ENCODE results near the gene TSPAN32.
"Not testable (repeated sequence)": the region's sequence is repeated elsewhere in the genome, so short reads cannot be mapped to it uniquely, and the experiment has no call there.

Gene TSPAN32

DNA sequence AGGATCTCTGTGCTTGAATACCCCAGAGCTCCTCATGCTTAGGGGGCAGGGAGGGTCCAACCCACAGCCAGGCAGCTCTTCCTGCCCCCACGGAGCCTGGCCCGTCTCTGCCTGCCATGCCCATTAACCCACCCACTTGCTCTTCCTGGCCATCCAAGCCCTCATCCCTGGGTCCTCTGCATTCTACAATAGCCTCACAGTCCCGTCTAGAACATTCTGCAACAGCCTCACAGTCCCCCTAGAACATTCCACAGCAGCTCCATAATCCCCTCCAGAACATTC is 15.1 kb downstream of the TSPAN32 start:
- no peak for DNase-seq

DNA sequence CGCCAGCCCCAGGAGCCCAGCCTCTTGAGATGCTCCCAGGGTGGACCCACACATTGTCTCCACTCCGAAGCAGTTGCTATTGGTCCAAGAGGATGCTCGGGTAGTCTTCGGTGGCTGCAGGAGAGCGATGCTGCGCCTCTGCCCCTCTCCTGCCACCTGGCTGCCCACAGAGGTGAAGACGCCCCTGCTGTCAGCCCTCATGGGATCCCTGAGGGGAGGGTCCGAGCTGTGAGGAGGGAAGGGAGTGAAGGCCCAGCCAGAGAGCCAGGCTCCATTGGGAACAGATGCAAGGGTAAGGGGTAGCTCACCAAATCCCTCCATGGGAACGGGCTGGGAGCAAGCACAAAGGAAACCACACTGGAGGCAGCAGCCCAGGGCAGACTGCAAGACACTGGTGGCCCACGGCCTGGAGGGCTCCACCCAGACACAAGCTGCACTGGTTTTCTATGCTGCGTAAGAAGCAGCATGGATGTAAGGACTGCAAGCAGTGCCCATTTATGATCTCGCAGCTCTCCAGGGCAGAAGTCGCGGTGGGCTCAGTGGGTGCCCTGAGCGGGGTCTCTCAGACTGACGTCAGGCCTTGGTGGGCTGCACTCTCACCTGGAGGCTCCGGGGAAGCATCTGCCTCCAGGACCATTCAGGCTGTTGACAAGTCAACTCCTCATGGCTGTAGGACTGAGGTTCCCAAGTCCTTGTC is 15.7 kb downstream of the TSPAN32 start:
- peak; percentile 42 for DNase-seq

DNA sequence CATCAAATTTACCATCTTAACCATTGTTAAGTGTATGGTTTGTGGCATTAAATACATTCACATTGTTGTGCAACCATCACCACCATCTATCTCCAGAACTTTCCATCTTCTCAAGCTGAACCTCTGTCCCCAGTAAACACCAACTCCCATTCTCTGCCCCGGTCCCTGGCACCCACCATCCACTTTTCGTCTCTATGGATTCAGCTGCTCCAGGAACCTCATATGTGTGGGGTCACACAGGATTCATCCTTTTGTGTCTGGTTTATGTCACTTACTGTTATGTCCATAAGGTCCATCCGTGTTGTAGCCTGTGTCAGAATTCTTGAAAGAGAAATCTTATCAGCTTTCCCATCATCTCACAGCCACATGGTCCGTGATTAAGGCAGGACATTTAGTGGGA is 16.3 kb downstream of the TSPAN32 start:
- peak; percentile 4 for DNase-seq

DNA sequence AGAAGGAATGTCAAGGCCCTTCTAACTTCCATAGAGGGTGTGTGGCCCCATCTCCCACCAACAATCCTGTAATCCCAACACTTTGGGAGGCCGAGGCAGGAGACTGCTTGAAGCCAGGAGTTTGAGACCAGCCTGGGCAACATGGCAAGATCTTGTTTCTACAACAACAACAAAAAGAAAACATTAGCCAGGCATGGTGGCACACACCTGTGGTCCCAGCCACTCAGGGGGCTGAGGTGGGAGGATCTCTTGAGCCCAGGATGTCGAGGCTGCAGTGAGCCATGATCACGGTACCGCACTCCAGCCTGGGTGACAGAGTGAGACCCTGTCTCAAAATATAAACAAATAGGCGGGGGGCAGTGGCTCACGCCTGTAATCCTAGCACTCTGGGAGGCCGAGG is 16.9 kb downstream of the TSPAN32 start:
- peak; percentile 23 for DNase-seq

DNA sequence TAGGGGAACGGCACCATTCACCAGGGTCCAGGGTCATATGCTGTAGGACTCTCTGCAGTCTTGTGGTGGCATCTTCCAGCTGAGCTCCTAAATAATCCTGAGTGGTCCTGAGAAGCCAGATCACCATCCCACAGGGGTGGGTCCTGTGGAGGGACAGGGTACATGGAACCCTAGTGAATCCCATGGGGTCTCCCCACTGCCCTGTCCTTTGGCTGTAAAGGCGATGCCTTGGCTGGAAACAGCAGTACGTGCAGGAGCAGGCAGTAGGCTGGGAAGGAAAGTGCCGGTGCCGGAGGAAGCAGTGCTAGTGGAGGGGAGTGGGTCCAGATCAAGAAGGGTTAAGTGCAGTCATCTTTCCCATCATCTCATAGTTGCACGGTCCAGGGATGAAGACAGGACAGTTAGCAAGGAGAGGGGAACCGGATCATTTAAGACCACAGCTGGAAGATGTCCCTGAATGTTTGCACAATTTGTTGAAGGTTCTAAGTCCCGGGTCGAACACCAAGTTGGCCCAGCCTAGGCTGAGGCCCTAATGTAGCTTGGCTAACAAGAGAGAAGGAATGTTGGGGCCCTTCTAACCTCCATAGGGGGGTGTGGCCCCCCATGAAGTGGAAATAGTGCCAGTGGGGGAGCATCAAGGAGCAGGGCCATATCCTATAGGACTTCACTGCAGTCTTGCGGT is 18.1 kb downstream of the TSPAN32 start:
- DNase-seq: peak; percentile 40

DNA sequence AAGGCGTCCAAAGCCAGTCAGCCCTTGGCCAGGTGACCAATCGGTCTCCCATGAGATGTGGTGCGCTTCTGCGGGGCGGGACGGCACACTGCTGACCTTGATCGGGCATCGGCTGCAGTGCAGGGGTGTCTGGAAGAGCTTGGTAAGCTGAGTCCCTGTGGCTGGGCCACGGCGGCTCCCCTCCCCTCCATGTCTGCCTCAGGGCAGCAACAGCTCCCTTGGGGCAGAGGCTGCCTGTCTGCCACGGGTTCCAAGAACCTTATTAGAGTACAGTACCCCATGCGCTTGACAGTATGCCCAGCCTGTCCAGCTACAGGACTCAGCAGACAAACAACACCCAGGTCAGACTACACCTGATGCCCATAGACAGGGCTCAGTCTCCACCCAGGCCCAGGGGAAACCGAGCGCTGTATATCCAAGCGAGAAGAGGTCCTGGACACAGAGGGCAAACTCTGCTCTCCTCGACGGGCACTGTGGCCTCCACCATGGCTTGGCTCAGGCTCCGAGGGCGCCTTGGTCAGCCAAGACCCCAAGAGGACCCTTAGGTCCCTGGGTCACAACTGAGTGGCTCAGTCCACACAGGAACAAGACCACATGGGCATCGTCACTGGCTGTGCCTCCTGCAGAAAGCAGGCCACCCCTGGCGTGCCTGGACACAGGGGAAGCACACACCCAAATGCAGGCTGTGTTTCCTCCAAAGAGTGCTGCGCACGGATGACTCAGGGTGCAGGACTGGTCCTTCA is 18.9 kb downstream of the TSPAN32 start:
- DNase-seq: peak; percentile 35

DNA sequence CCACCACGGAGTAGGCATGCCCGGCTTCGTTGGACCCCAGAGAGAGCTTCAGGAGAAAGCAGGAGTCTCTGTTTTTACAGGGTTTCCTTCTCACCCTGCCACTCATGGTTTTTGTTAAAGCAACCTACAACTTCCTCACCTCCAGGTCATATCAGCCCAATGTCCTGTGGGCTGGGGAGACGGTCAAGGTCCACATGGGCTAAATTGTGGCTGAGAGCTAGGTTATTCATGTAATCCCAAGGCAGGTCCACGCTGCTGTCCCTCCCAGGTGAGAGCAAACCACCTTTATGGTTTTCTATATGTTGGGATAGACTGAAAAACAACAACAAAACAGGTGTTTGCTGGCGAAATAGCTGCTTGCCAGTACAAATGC is 19.5 kb downstream of the TSPAN32 start:
- DNase-seq: peak; percentile 4

DNA sequence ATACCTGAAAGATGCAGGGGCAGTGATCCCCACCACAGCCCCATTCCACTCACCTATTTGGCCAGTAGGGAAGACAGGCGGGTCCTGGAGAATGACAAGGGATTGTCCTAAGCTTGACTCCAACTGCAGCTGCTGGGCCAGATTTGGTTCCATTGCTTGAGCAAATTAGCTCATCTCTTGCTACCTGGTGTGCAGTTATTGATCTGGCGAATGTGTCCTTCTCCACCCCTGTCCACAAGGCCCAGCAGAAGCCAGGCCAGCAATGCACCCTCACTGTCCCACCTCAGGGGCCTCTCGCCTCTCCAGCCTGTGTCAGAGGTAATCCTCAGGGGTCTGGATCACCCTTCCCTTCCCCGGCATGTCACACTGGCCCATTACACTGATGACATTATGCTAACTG is 23.3 kb downstream of the TSPAN32 start:
- peak; percentile 6 for DNase-seq

DNA sequence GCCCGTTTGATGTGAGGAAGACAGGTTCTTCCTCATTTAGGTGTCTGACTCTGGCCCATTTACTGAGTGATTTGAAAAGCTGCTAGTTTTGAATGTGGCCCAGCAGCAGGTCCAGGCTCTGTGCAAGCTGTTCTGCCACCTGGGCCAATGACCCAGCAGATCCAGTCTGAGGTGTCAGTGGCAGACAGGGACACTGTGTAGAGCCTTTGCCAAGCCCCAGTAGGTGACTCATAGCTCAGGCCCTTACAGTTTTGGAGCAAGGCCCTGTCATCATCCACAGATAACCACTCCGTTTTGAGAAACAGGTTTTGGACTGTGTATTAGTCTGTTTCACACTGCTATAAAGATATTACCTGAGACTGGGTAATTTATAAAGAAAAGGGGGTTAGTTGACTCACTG is 23.9 kb downstream of the TSPAN32 start:
- peak; percentile 15 for DNase-seq

DNA sequence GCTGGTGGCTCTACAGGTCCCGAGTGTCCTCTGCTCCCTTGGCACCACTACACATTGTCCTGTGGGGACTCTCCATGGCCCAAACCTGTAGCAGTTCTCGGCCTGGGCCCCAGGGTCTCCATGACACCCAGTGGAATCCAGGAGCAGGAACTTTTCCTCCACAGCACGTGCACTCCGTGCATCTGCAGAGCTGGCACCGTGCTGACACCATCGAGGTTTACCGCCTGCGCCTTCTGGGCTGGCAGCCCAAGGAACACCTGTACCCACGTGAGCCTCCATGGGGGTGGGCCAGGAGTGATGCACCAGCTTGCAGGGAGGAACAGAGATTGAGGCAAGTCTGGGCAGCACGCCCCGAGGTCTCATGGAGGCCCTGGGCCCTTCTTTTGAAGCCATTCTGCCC is 25.2 kb downstream of the TSPAN32 start:
- peak; percentile 15 for DNase-seq

DNA sequence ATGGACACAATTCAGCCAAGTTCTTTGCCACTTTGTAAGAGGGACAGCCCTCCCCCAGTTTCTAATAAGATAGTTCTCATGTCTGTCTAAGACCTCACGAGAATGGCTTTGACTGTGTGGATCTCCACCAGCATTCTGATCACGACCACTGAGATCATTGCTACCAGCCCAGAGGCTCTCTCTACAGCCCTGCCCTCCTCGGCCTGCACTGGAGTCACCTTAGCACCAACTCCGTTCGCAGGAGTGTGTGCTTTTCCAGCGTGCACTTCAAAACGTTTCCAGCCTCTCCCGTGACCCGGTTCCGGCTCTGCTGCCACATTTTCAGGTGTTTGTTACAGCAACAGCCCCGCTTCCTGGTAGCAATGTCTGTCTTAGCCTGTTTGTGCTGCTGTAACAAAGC is 26.2 kb downstream of the TSPAN32 start:
- peak; percentile 6 for DNase-seq

DNA sequence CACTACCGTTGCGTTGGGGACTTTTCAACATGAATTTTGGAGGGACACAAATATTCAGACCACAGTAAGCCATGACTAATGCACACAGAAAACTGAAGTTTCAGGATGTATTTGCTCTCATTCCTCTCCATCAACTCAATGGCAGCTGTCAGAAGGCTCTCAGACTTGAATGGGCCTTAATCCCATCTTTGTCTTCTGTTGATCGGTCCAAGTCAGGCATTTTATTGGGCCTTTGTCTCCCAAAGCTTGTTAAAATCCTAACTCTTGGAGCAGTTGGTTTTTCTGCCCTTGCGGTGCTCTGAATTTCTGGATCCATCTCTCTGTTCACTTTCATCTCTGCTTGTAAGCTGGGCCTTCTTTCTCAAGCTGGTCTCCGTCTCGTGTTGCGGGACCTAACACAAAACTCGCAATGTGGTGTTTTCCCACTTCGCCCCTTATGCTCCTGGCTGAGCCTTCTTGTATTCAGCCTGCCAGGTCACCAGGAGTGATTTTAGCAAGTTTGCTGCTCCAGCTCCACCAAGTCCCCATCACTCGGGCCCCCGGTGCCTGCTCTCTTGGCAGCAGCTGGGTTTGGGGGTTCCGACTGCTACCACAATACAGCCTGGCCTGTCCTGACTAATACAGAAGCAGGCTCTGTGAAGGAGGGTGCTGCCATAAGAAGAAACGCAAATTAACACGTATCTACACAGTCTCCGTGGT is 27.0 kb downstream of the TSPAN32 start:
- peak; percentile 41 for DNase-seq

DNA sequence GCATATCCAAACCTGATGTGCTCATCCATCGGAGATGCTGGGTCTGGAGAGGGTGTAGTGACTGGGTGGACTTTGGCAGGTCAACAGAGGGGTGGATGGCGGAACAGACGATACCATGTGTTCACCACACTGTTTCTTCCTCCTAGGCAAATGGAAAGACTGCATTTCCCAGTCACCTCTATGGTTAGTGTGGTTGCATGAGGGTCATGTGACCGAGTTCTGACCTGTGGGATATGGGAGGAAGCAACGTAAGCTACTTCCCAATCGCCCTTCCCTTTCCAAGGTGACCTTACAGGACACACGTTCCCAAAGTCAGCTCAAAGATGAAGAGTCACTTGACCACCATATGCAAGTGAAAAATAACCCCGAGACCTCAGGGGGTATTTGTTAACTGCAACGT is 27.7 kb downstream of the TSPAN32 start:
- peak; percentile 1 for DNase-seq

DNA sequence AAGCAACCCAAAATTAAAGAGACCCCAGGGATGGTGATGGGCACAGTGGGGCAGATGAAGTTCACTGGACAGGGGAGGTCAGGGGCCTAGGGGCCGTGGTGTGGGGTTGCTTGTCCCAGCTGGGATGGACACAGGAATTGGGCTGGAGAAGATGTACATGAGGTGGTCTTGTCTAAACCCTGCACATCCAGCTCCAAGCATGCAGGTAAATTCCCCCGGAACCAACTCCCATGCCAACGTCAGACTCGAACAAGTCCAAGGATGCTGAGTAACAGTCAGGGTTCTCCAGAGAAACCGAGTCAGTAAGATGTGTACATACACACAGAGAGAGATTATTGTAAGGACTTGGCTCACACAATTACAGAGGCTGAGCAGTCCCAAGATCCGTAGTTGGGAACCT is 28.9 kb downstream of the TSPAN32 start:
- DNase-seq: peak; percentile 13

DNA sequence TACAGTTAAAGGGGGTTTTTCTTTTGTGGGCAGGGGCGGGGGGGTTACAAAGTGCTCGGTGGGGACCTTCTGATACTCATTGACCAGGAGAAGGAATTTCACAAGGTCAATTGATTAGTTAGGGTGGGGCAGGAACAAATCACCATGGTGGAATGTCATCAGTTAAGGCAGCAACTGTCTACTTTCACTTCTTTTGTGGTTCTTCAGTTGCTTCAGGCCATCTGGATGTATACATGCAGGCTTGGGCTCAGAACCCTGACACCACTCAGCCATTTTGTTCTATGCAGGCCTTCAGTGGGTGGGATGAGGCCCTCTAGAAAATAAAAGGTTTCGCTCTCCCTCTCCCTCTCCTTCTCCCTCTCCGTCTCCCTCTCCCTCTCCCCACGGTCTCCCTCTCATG is 29.6 kb downstream of the TSPAN32 start:
- peak; percentile 18 for DNase-seq

DNA sequence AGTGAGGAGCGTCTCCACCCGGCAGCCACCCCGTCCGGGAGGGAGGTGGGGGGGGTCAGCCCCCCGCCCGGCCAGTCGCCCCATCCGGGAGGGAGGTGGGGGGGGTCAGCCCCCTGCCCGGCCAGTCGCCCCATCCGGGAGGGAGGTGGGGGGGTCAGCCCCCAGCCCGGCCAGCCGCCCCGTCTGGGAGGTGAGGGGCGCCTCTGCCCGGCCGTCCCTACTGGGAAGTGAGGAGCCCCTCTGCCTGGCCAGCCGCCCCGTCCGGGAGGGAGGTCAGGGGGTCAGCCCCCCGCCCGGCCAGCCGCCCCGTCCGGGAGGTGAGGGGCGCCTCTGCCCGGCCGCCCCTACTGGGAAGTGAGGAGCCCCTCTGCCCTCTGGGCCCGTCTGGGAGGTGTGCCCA is 30.8 kb downstream of the TSPAN32 start:
- peak; percentile 1 for DNase-seq

DNA sequence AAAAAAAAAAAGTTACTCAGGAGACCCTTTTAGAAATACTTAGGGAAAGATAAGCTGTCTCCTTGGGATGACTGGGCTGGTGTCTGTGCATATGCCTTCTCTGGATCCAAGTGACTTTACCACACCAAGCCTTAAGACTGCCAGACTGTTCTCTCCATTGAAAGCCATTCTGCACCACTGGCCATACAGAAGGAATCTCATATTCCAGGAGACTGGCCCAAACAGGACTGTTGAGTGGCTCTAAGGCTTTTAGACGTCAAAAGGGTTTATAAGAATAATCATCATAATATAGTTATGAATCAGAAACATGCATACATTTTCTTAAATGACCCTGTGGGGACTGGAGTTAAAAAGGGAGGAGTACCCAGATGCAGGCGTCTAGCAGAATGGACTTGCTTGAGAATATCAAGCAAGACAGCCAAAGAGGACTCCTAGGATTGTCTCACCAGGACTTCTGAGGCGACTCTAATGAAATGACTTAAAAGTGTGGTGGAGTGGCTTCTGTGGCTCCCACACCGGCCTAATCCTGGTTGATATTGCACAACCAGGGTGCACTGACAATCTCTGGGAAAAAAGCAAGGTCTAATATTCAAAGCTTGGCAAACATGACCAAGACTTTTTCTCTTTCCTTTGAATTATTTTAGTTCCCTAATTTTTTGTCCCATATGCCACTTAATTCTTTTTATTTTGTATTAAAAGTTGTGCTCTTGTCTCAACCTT is 31.8 kb downstream of the TSPAN32 start:
- DNase-seq: not testable (repeated sequence)

DNA sequence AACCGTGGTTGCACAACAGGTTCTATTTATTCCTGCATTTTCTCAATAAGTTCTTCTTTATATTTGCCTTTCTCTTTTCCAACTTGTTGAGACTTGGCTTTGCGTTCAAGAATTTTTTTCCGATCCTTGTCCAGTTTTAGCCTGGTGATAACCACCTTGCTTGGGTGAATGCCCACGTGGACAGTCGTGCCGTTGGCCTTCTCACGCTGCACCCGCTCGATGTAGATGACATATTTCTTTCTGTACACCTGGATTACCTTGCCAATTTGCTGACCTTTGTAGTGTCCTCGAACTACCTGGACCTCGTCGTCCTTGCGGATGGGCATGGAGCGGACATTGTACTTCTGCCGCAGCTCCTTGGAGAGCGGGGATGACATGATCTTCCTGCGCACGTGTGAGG is 33.5 kb downstream of the TSPAN32 start:
- DNase-seq: not testable (repeated sequence)

DNA sequence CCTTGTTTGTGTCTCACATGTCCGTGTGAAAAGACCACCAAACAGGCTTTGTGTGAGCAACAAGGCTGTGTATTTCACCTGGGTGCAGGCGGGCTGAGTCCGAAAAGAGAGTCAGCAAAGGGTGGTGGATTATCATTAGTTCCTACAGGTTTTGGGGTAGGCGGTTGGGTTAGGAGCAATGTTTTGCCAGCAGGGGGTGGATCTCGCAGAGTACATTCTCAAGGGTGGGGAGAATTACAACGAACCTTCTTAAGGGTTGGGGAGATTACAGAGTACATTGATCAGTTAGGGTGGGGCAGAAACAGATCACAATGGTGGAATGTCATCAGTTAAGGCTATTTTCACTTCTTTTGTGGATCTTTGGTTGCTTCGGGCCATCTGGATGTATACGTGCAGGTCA is 36.9 kb downstream of the TSPAN32 start:
- peak; percentile 23 for DNase-seq

DNA sequence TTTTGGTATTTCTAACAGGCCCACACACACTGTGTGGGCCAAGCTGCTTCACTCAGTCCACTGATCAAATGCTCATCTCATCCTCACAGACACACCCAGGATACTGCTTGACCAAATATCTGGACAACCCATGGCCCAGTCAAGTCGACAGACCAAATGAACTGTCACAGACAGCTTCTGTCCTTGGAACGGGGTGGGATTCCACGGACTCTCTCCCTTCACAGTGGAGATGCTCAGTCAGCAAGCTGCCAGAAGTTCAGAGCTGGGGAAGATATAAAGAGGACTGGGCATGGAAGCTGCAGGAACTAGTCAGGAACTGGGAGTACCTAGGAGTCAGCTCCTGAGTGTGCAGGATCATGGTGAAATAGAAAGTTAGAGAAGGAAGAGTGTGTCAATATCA is 40.7 kb downstream of the TSPAN32 start:
- DNase-seq: peak; percentile 25

DNA sequence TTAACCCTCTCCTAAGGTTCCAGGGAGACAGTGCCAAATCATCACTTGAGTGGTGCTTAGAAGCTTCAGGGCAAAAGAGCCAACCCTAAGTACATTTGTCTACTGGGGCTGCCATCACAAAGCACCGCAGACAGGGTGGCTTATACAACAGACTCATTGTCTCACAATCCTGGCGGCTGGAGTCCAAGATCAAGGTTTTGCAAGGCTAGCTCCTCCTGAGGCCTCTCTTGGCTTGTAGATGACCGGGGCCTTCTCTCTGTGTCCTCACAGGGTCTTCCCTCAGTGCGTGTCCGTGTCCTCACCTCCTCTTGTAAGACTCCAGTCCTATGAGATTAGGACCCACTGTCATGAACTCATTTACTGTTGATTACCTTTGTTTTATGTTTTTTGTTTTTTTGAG is 41.2 kb downstream of the TSPAN32 start:
- peak; percentile 22 for DNase-seq

DNA sequence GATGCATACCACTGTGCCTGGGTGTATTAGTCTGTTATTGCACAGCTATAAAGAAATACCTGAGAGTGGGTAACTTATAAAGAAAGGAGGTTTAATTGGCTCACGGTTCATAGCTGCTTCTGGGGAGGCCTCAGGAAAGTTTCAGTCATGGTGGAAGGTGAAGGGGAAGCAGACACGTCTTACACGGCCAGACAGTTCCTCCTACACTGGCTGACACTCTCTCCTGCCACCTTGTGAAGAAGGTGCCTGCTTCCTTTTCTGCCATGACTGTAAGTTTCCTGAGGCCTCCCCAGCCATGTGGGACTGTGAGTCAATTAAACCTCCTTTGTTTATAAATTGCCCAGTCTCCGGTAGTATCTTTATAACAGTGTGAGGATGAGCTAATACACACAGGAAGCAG is 41.7 kb downstream of the TSPAN32 start:
- no peak for DNase-seq

DNA sequence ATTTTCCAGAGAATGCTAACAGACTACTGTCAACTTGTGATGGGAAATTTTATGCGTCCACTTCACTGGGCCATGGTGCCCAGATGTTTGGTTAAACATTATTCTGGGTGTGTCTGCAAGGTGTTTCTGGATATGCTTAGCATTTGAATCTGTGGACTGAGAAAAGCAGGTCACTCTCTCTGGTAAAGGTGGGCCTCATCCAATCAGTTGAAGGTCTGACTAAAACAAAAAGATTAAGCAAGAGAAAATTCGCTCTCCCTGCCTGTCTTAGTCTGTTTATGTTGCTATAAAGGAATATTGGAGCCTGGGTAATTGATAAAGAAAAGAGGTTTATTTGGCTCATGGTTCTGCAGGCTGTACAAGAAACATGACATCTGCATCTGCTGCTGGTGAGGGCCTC is 43.2 kb downstream of the TSPAN32 start:
- DNase-seq: peak; percentile 7
